Mesenchymal stem cell (in vitro differentiated cells and primary cell): ENCODE measurements around the gene ZSWIM4.

Experiments used
- DNase-seq: peaks from one replicate; pipeline ENCODE4 v3.0.0-alpha.2; 2013
- H2AFZ ChIP-seq: one replicate; pipeline ENCODE4 v1.6.1; 2013; ENCODE audit warnings: low read depth, mild to moderate bottlenecking, control low read depth, inconsistent platforms, low read length, moderate library complexity
- H2AK5ac ChIP-seq: 2 replicates; pipeline ENCODE4 v1.6.1; 2013; ENCODE audit warnings: low read length, moderate library complexity, mild to moderate bottlenecking, inconsistent platforms; ENCODE audit not compliant: severe bottlenecking
- H2BK120ac ChIP-seq: one replicate; pipeline ENCODE4 v1.6.1; 2013; ENCODE audit warnings: low read depth, mild to moderate bottlenecking, inconsistent platforms, low read length, moderate library complexity
- H2BK12ac ChIP-seq, 2 experiments: one replicate each; pipeline ENCODE4 v1.6.1; 2013; ENCODE audit warnings: inconsistent platforms in 2 of 2, low read length in 2 of 2, mild to moderate bottlenecking in 2 of 2, moderate library complexity in 2 of 2, control low read depth in 1 of 2
- H2BK15ac ChIP-seq: one replicate; pipeline ENCODE4 v1.6.1; 2013; ENCODE audit warnings: mild to moderate bottlenecking, low read depth, inconsistent platforms; ENCODE audit not compliant: poor library complexity, severe bottlenecking
- H2BK5ac ChIP-seq: 2 replicates; pipeline ENCODE4 v1.6.1; 2013; ENCODE audit warnings: low read depth, mild to moderate bottlenecking, low read length, control low read depth, inconsistent platforms; ENCODE audit not compliant: poor library complexity, severe bottlenecking
- H3K14ac ChIP-seq, 2 experiments: one replicate each; pipeline ENCODE4 v1.6.1; 2013; ENCODE audit warnings: inconsistent platforms in 2 of 2, low read length in 2 of 2, control low read depth in 1 of 2, mild to moderate bottlenecking in 1 of 2, moderate library complexity in 1 of 2
- H3K18ac ChIP-seq, 2 experiments: one replicate each; pipeline ENCODE4 v1.6.1; 2013; ENCODE audit warnings: inconsistent platforms in 2 of 2, low read length in 2 of 2, control low read depth in 1 of 2, low read depth in 1 of 2, mild to moderate bottlenecking in 1 of 2
- H3K23ac ChIP-seq, 2 experiments: one replicate each; pipeline ENCODE4 v1.6.1; 2013; ENCODE audit warnings: inconsistent platforms in 2 of 2, low read length in 2 of 2, mild to moderate bottlenecking in 2 of 2, moderate library complexity in 2 of 2, control low read depth in 1 of 2
- H3K27ac ChIP-seq: 2 replicates; pipeline ENCODE4 v1.5.1; 2013; ENCODE audit warnings: mild to moderate bottlenecking, moderate library complexity, low read length, control low read depth, inconsistent platforms; ENCODE audit not compliant: poor library complexity, severe bottlenecking
- H3K27me3 ChIP-seq, 2 experiments: 2 replicates each; pipeline versions ENCODE4 v1.6.1 to v1.7.0; 2013; ENCODE audit warnings: low read length in 2 of 2, mild to moderate bottlenecking in 2 of 2, moderate library complexity in 2 of 2, control low read depth in 1 of 2, inconsistent platforms in 1 of 2; ENCODE audit not compliant: control insufficient read depth in 1 of 2, insufficient read depth in 1 of 2
- H3K36me3 ChIP-seq, 2 experiments: 2 replicates each; pipeline versions ENCODE4 v1.6.1 to v1.7.0; 2013; ENCODE audit warnings: low read length in 2 of 2, control low read depth in 1 of 2, inconsistent platforms in 1 of 2, low read depth in 1 of 2, mild to moderate bottlenecking in 1 of 2; ENCODE audit not compliant: insufficient read depth in 2 of 2, control insufficient read depth in 1 of 2
- H3K4ac ChIP-seq, 2 experiments: one replicate each; pipeline ENCODE4 v1.6.1; 2013; ENCODE audit warnings: inconsistent platforms in 2 of 2, low read length in 2 of 2, mild to moderate bottlenecking in 2 of 2, moderate library complexity in 2 of 2, control low read depth in 1 of 2, low read depth in 1 of 2
- H3K4me1 ChIP-seq: 2 replicates; pipeline ENCODE4 v1.6.1; 2013; ENCODE audit warnings: low read depth, low read length, control low read depth; ENCODE audit not compliant: control insufficient read depth, insufficient read depth
- H3K4me2 ChIP-seq: 2 replicates; pipeline ENCODE4 v1.6.1; 2013; ENCODE audit warnings: low read length, mild to moderate bottlenecking, inconsistent platforms; ENCODE audit not compliant: poor library complexity, severe bottlenecking
- H3K4me3 ChIP-seq, 2 experiments: 2 replicates each; pipeline versions ENCODE4 v1.5.1 to v1.7.0; 2013; ENCODE audit warnings: low read length in 2 of 2, mild to moderate bottlenecking in 2 of 2, control low read depth in 1 of 2, low read depth in 1 of 2; ENCODE audit not compliant: insufficient read depth in 1 of 2
- H3K79me1 ChIP-seq: replicated peaks from 2 replicates; pipeline ENCODE4 v1.6.1; 2013; ENCODE audit warnings: mild to moderate bottlenecking, control low read depth, low read length, inconsistent platforms; ENCODE audit not compliant: poor library complexity, severe bottlenecking
- H3K9ac ChIP-seq: 2 replicates; pipeline ENCODE4 v1.7.0; 2013; ENCODE audit warnings: mild to moderate bottlenecking, low read length, moderate library complexity
- H3K9me3 ChIP-seq: 2 replicates; pipeline ENCODE4 v1.7.0; 2013; ENCODE audit warnings: mild to moderate bottlenecking, low read length; ENCODE audit not compliant: control insufficient read depth
- H4K8ac ChIP-seq: one replicate; pipeline ENCODE4 v1.6.1; 2013; ENCODE audit warnings: inconsistent platforms, mild to moderate bottlenecking, low read length, moderate library complexity
- H4K91ac ChIP-seq: one replicate; pipeline ENCODE4 v1.6.1; 2013; ENCODE audit warnings: mild to moderate bottlenecking, low read length, inconsistent platforms
- WGBS: methylation state at CpG from one replicate; pipeline ENCODE4 v1.1.7; 2013; ENCODE audit warnings: mixed read lengths; 5-methylcytosine and 5-hydroxymethylcytosine counted together

ZSWIM4 gene

DNA sequence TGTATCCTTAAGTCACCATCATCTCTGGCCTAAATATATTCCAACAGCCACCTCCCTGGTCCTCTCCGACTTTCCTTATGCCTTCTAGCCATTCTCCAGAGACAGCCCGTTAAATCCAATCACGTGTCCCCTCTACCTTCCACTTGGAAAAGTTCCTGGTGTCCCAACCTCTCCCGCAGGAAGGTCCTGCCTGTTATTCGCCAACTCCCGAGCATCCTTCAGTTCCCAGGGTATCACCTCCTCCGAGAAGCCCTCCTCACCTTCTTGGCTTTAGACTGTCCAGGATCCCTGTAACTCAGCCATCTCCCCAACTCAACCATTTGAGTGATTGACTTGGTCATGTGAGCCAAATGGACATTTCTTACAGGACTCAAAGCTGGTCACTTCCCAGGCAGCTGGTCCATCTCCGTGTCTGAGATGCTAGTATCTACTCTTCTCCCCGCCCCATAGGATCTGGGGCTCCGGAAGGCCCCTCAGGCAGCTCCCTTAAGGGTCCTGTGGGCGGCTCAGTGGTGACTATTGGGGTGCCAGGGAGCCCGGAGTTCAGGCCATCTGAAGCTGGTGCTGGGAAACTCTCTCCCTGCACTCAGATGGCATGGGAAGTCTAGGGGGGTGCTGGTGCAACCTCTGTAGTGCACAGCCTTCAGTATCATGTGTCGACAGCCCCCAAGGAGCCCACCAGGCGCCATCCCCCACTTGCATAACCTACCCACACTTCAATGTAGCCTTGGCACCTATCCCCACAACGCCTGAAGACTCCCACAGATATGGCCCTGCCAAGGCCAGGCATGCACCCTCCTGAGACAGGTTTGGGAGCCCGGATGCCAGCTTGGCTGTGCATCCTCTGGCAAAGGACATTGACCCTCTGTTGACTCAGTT, 53.8 kb downstream of the ZSWIM4 start:
- H2BK120ac ChIP-seq: peak overlapping the region; percentile 67
- H2AK5ac ChIP-seq: peak overlapping the region; percentile 99
- peak overlapping the region; percentile 99 for H3K9ac ChIP-seq
- peak; percentile 66 for DNase-seq
- H3K36me3 ChIP-seq: no peaks in the 10 kb centered on the region
- H3K14ac ChIP-seq: no peak overlapping the region
- H2BK5ac ChIP-seq: no peak overlapping the region
- peak overlapping the region; percentile 92 for H4K91ac ChIP-seq
- H4K8ac ChIP-seq: peak overlapping the region; percentile 46
- H3K79me1 ChIP-seq: peaks cover 2% of the 10 kb centered on the region
- H2AFZ ChIP-seq: no peak overlapping the region
- H3K4ac ChIP-seq: peak overlapping the region; percentile 79 to 83
- H2BK12ac ChIP-seq: peak overlapping the region; percentile 71 to 99
- no peaks in the 10 kb centered on the region for H3K27me3 ChIP-seq
- no peak overlapping the region for H3K4me2 ChIP-seq
- H3K18ac ChIP-seq: peak overlapping the region; percentile 44 to 66
- peak overlapping the region; percentile 3 for H3K27ac ChIP-seq
- no peaks in the 10 kb centered on the region for H3K9me3 ChIP-seq
- peaks cover 52% of the 10 kb centered on the region for H3K4me1 ChIP-seq
- H3K4me3 ChIP-seq: no peak overlapping the region
- WGBS: 79% methylated on average over 16 of the region's 16 CpGs
- no peak overlapping the region for H3K23ac ChIP-seq
- H2BK15ac ChIP-seq: peak overlapping the region; percentile 94

DNA sequence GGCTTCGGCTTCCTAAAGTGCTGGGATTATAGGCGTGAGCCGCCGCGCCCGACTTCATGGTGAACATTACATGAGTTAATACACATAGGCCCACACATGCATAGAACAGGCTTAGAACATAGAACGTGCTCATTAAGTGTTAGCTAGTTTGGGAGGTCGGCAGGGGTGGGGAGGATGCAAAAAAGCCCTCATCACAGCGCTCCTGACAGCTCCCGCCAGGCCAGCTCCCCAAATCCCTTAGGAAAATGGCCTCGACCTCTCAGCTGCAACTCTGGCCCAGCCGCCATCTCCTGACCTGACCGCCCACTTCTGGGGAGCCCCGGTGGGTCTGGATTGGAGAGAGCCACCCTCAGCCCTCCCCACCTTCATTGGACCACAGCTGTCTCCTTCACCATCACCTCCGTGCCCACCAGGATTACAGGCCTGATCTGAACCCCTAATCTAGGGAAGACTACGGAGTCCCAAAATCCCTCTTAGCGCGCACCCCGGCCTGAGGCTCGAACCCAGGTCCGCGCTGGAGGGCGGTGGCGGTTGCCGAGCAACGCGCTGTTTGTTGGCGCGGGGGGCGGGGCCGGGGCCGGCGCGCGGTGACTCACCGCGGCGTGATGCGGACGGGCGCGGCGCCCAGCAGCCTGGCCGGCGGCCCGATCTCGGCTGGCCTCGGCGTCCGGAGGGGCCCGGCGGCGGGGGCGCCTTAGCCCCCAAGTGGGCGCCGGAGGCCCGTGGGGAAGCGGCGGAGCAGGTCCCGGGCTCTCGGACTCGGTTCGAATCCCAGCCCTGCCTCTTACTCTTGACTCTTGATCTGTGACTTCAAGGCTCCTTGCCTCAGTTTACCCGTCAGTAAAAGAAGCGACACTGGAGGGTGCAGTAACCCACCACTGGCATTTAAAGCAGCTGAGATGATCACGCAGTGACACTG, 55.0 kb downstream of the ZSWIM4 start:
- Histone ChIP-seq H2AFZ (peak overlapping the region; percentile 64), H2BK15ac (peak overlapping the region; percentile 99), H3K14ac (peak overlapping the region in 1 of 2 experiments; percentile 85), H2BK12ac (peak overlapping the region; percentile 98 to 100), H3K4me2 (peak overlapping the region; percentile 62), H2AK5ac (peak overlapping the region; percentile 99), H3K27ac (peak overlapping the region; percentile 97), H3K4me3 (peak overlapping the region in 1 of 2 experiments; percentile 79), H3K9ac (peak overlapping the region; percentile 99), H3K4me1 (peaks cover 50% of the 10 kb centered on the region), H3K79me1 (peaks cover 2% of the 10 kb centered on the region), H4K8ac (peak overlapping the region; percentile 98), H3K23ac (no peak overlapping the region), H3K9me3 (no peaks in the 10 kb centered on the region), H3K27me3 (no peaks in the 10 kb centered on the region), H3K18ac (peak overlapping the region; percentile 99), H3K4ac (peak overlapping the region; percentile 97 to 98), H2BK5ac (peak overlapping the region; percentile 85), H2BK120ac (peak overlapping the region; percentile 100), H3K36me3 (no peaks in the 10 kb centered on the region), H4K91ac (peak overlapping the region; percentile 99)
- 14% methylated on average over 57 of the region's 66 CpGs for WGBS
- peak; percentile 81 for DNase-seq

DNA sequence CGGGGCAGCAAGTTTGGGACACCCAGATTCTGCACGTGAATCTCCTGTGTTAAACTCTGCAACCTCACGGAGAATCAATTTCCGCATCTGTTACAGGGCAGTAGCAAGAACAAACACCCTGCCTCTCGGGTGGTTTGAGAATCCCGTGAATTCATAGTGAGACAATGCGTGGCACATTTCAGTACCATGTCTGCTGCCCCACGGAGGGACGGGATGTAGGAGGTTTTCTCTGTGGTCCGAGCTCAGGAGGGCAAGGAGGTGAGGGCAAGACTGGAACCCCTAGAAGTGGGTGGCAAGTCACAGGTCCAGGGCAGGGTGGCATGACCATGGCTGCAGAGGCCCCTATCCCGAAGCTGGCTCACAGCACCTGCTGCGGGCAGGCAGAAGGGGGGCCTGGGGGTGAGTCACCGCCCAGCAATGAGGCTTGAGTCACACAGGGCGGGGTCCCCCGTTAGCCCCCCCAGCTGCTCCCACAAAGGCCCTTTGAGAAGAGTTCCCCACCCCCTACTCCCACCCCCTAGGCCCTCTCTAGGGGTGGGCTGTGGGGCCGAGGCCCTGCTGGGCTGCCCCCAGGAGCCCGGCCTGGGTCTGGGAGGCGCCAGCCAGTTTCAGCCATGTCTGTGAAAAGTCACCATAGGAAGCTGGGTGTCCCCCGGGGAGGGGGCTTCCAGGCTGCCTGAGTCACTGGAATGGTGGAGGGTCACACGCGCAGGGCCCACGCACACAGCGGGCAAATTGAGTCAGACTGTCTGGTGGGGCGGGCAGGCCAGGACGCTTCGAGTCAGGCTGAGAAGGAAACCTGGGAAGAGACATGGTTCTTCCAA, 55.9 kb downstream of the ZSWIM4 start:
- peaks cover 2% of the 10 kb centered on the region for H3K79me1 ChIP-seq
- peak overlapping the region; percentile 75 to 100 for H2BK12ac ChIP-seq
- H3K9me3 ChIP-seq: no peaks in the 10 kb centered on the region
- peak overlapping the region; percentile 36 for H2AFZ ChIP-seq
- H3K9ac ChIP-seq: peak overlapping the region; percentile 99
- peak overlapping the region; percentile 97 for H3K27ac ChIP-seq
- H2AK5ac ChIP-seq: peak overlapping the region; percentile 92
- peak overlapping the region; percentile 98 to 99 for H3K4ac ChIP-seq
- H2BK120ac ChIP-seq: peak overlapping the region; percentile 90
- H2BK5ac ChIP-seq: peak overlapping the region; percentile 100
- no peaks in the 10 kb centered on the region for H3K27me3 ChIP-seq
- WGBS: 7% methylated on average over 22 of the region's 26 CpGs
- H3K18ac ChIP-seq: peak overlapping the region; percentile 98 to 99
- H3K4me1 ChIP-seq: peaks cover 50% of the 10 kb centered on the region
- peak overlapping the region; percentile 97 for H2BK15ac ChIP-seq
- peak overlapping the region; percentile 99 for H4K8ac ChIP-seq
- peak overlapping the region in 1 of 2 experiments; percentile 27 for H3K23ac ChIP-seq
- no peaks in the 10 kb centered on the region for H3K36me3 ChIP-seq
- H3K4me2 ChIP-seq: peak overlapping the region; percentile 62
- H3K14ac ChIP-seq: peak overlapping the region in 1 of 2 experiments; percentile 0
- H3K4me3 ChIP-seq: peak overlapping the region in 1 of 2 experiments; percentile 79
- H4K91ac ChIP-seq: peak overlapping the region; percentile 87
- DNase-seq: peak; percentile 96
